K562 (cell line): ENCODE data around the gene CEL. TPM values are rescaled to one million over a fixed set of nuclear protein-coding genes. Genes with fewer than 3 reads are reported as not detected.

ENCODE experiments used
- ATAC-seq: fragments of 200-7000 bp; cut with Tn5 transposase; 3 replicates; pipeline ENCODE4 v1.9.1; 2020; ENCODE audit warnings: moderate library complexity
- BruUV-seq: library from RNA; stranded (reverse); fragments of 400-500 nt; replicated peaks from 2 replicates; lab custom pipeline; 2021; lab: Mats Ljungman, UMichigan
- CTCF ChIA-PET: fragments of 300-600 bp; formaldehyde crosslinking; extraction: SDS; loops from one replicate; lab custom pipeline; 2021; ENCODE audit warnings: low intra/inter-chr PET ratio; lab: Yijun Ruan, JAX
- POLR2A ChIA-PET: fragments of 300-600, 350-650 bp; sonication (Branson Sonifier 250); formaldehyde crosslinking; extraction: SDS; loops from one replicate; lab custom pipeline; 2021; ENCODE audit warnings: antibody characterized with exemption, inconsistent platforms; lab: Yijun Ruan, JAX
- DNase-seq, 4 experiments: peaks; one replicate each; pipeline versions ENCODE4 v3.0.0 to v3.0.0-alpha.2; 2011 to 2018; ENCODE audit warnings: low spot score in 3 of 4, mixed read lengths in 3 of 4; ENCODE audit errors: extremely low read depth in 1 of 4
- FAIRE-seq: peaks from 2 replicates; lab custom pipeline; 2011; peaks lifted over from hg19 to GRCh38; lab: Jason Lieb, UNC
- H2AFZ ChIP-seq: 2 replicates; pipeline ENCODE4 v1.6.0; 2011; ENCODE audit warnings: low read depth, low read length, control low read depth, inconsistent platforms
- H3K27ac ChIP-seq: fragments of 200-600 bp; 3 replicates; pipeline ENCODE4 v1.8.0; 2011; ENCODE audit warnings: low read depth, mild to moderate bottlenecking, control low read depth, inconsistent platforms, low read length, moderate library complexity, mixed read lengths; ENCODE audit errors: extremely low read depth
- H3K27me3 ChIP-seq, 2 experiments: fragments of 300-600 bp in 1 of 2; 2 replicates in 1 of 2; 3 replicates in 1 of 2; pipeline versions ENCODE4 v1.6.0 to v1.8.0; 2011; ENCODE audit warnings: inconsistent platforms in 2 of 2, low read length in 2 of 2, mild to moderate bottlenecking in 1 of 2, mixed read lengths in 1 of 2, moderate library complexity in 1 of 2; ENCODE audit not compliant: control insufficient read depth in 2 of 2, insufficient read depth in 2 of 2
- H3K36me3 ChIP-seq: fragments of 300-600 bp; 3 replicates; pipeline ENCODE4 v1.8.0; 2011; ENCODE audit warnings: mild to moderate bottlenecking, low read length, inconsistent platforms; ENCODE audit not compliant: control insufficient read depth, insufficient read depth
- H3K4me1 ChIP-seq, 2 experiments: fragments of 200-600 bp in 1 of 2; replicated peaks in 1 of 2; 2 replicates in 1 of 2; 3 replicates in 1 of 2; pipeline versions ENCODE4 v1.5.1 to v1.8.0; 2011; ENCODE audit warnings: inconsistent platforms in 2 of 2, low read length in 2 of 2, mild to moderate bottlenecking in 1 of 2, mixed read lengths in 1 of 2, moderate library complexity in 1 of 2; ENCODE audit not compliant: control insufficient read depth in 2 of 2, insufficient read depth in 2 of 2
- H3K4me2 ChIP-seq: 2 replicates; pipeline ENCODE4 v1.6.1; 2011; ENCODE audit warnings: low read length, control low read depth, inconsistent platforms, mixed read lengths; ENCODE audit not compliant: insufficient read depth
- H3K4me3 ChIP-seq: fragments of 200-600 bp; sonication (generic), shearing (Covaris generic); 2 replicates; pipeline ENCODE4 v1.5.1; 2016; ENCODE audit warnings: control low read depth, inconsistent platforms
- H3K79me2 ChIP-seq: fragments of 200-600 bp; 3 replicates; pipeline ENCODE4 v1.8.0; 2011; ENCODE audit warnings: low read length, inconsistent platforms; ENCODE audit not compliant: control insufficient read depth, insufficient read depth
- H3K9ac ChIP-seq, 2 experiments: 2 replicates each; pipeline versions ENCODE4 v1.6.0 to v1.6.1; 2011; ENCODE audit warnings: low read depth in 2 of 2, low read length in 2 of 2, control low read depth in 1 of 2, inconsistent platforms in 1 of 2, mild to moderate bottlenecking in 1 of 2, mixed read lengths in 1 of 2; ENCODE audit not compliant: insufficient read depth in 1 of 2
- H3K9me1 ChIP-seq: one replicate; pipeline ENCODE4 v1.6.0; 2011; ENCODE audit warnings: inconsistent platforms, mild to moderate bottlenecking, low read length, moderate library complexity; ENCODE audit not compliant: control insufficient read depth, insufficient read depth
- H3K9me3 ChIP-seq: replicated peaks from 2 replicates; pipeline ENCODE4 v1.5.1; 2011; ENCODE audit warnings: low read depth, low read length, inconsistent platforms; ENCODE audit not compliant: control insufficient read depth, insufficient read depth
- H4K20me1 ChIP-seq: replicated peaks from 2 replicates; pipeline ENCODE4 v1.6.1; 2011; ENCODE audit warnings: low read length, inconsistent platforms, mixed read lengths; ENCODE audit not compliant: control insufficient read depth, insufficient read depth
- CBX2 ChIP-seq: fragments of 200-600 bp; sonication (generic); IDR thresholded peaks from one replicate; pipeline ENCODE4 v1.6.1; 2012; ENCODE audit warnings: mild to moderate bottlenecking, low read length, inconsistent platforms; ENCODE audit not compliant: insufficient read depth, poor library complexity, severe bottlenecking
- CHD4 ChIP-seq: fragments of 200-600 bp; sonication (generic); IDR thresholded peaks from 3 replicates; pipeline ENCODE4 v1.6.1; 2012; ENCODE audit warnings: low read depth, mild to moderate bottlenecking, mixed read lengths, low read length, inconsistent platforms; ENCODE audit not compliant: insufficient read depth, insufficient replicate concordance, poor library complexity, severe bottlenecking
- CREM ChIP-seq: IDR thresholded peaks from 2 replicates; pipeline ENCODE4 v1.6.1; 2014; ENCODE audit warnings: antibody characterized with exemption, low read depth
- DIDO1 ChIP-seq: fragments of 450-650 bp; IDR thresholded peaks from 2 replicates; pipeline ENCODE4 v1.6.1; 2016; ENCODE audit warnings: low read depth, missing biosample characterization, missing genetic modification characterization
- DNMT1 ChIP-seq: fragments of 450-650 bp; IDR thresholded peaks from 2 replicates; pipeline ENCODE4 v1.6.1; 2016; ENCODE audit warnings: antibody characterized with exemption, mild to moderate bottlenecking
- FOXJ3 ChIP-seq: sonication (generic); formaldehyde crosslinking; IDR thresholded peaks from 2 replicates; pipeline ENCODE4 v1.4.0; 2020; ENCODE audit warnings: mild to moderate bottlenecking, missing genetic modification reagents
- FUS ChIP-seq: fragments of 200-400 bp; formaldehyde crosslinking; optimal IDR thresholded peaks from 2 replicates; pipeline ENCODE3; 2017; ENCODE audit warnings: low read depth, low read length
- GTF2E2 ChIP-seq: fragments of 200-800 bp; sonication (Bioruptor generic); IDR thresholded peaks from 2 replicates; pipeline ENCODE4 v1.6.1; 2016; ENCODE audit warnings: missing genetic modification characterization, missing compliant biosample characterization
- HNRNPH1 ChIP-seq: fragments of 200-400 bp; formaldehyde crosslinking; optimal IDR thresholded peaks from 2 replicates; pipeline ENCODE3; 2017; ENCODE audit warnings: low read depth, mild to moderate bottlenecking, low read length, moderate library complexity
- MCM2 ChIP-seq: fragments of 450-650 bp; IDR thresholded peaks from 2 replicates; pipeline ENCODE4 v1.6.1; 2017; ENCODE audit warnings: low read depth, mild to moderate bottlenecking
- MCM3 ChIP-seq: fragments of 450-650 bp; IDR thresholded peaks from 2 replicates; pipeline ENCODE4 v1.6.1; 2016
- PRMT5 ChIP-seq: sonication (generic); formaldehyde crosslinking; IDR thresholded peaks from 2 replicates; pipeline ENCODE4 v1.5.0; 2020; ENCODE audit warnings: missing genetic modification reagents
- SETDB1 ChIP-seq: IDR thresholded peaks from one replicate; pipeline ENCODE4 v1.6.1; 2012; ENCODE audit warnings: low read length, control low read depth, inconsistent platforms
- SMAD3 ChIP-seq: fragments of 450-650 bp; formaldehyde crosslinking; conservative IDR thresholded peaks from 2 replicates; pipeline ENCODE4 v1.4.0; 2020; ENCODE audit warnings: mild to moderate bottlenecking
- SP1 ChIP-seq: sonication (generic); formaldehyde crosslinking; IDR thresholded peaks from 2 replicates; pipeline ENCODE4 v1.8.1; 2022; ENCODE audit warnings: mild to moderate bottlenecking, missing genetic modification reagents
- TGIF2 ChIP-seq: sonication (generic); formaldehyde crosslinking; IDR thresholded peaks from 2 replicates; pipeline ENCODE4 v1.8.1; 2022; ENCODE audit warnings: mild to moderate bottlenecking, missing genetic modification reagents, moderate library complexity
- TRIM28 ChIP-seq: fragments of 450-650 bp; IDR thresholded peaks from 2 replicates; pipeline ENCODE4 v1.6.1; 2017
- ZNF146 ChIP-seq: IDR thresholded peaks from one replicate; pipeline ENCODE4 v1.6.1; 2018; ENCODE audit warnings: missing compliant biosample characterization; ENCODE audit not compliant: unreplicated experiment
- WGBS: fragments of 100-300 bp; shearing (Covaris generic); methylation state at CpG from one replicate; pipeline ENCODE4 v1.1.6; 2016; ENCODE audit warnings: low coverage, mixed read lengths; ENCODE audit not compliant: insufficient coverage; ENCODE audit errors: missing lambda C conversion rate; 5-methylcytosine and 5-hydroxymethylcytosine counted together
- in situ Hi-C: fragments of 300-500 bp; cut with MboI; formaldehyde crosslinking; loops from 4 replicates; pipeline ENCODE4 v1.15.0; 2018; ENCODE audit warnings: inconsistent platforms, mixed read lengths
- intact Hi-C: fragments of 100-400 bp; cut with micrococcal nuclease; formaldehyde crosslinking; loops from 2 replicates; pipeline ENCODE4 v1.14.2; 2022
- polyA plus RNA-seq, 8 experiments: library from polyadenylated mRNA; depleted of rRNA in 4 of 8; stranded (reverse) in 5 of 8; unstranded in 3 of 8; fragments of >200 nt; fragmentation: Nextera tagmentation in 2 of 8; fragmentation: Illumina TruSeq in 1 of 8; extraction: Ambion mirVana in 2 of 8; extraction: Trizol in 1 of 8; gene quantifications; 2 replicates each; pipeline versions ENCODE4 v1.2.1 to v1.2.3, GENCODE V29; 2011 to 2014; ENCODE audit warnings: inconsistent platforms in 1 of 8, missing spikeins in 1 of 8
- total RNA-seq, 7 experiments: library from RNA; depleted of rRNA in 6 of 7; stranded (reverse); fragments of >200 nt in 6 of 7; fragmentation: Illumina TruSeq in 2 of 7; extraction: Trizol in 2 of 7; gene quantifications; 2 replicates each; pipeline versions ENCODE4 v1.2.1 to v1.2.3, GENCODE V29; 2011 to 2021; ENCODE audit warnings: low replicate concordance in 1 of 7
- TF ChIP-seq, protein P1 (sequence below): sonication (generic); formaldehyde crosslinking; IDR thresholded peaks from 2 replicates; pipeline ENCODE4 v1.8.1; 2023; ENCODE audit warnings: mild to moderate bottlenecking, missing genetic modification reagents

The CEL gene
- total and polyA plus RNA-seq, 9 of the 15 experiments (the other 6 are each of a cell fraction or from before 2014, with no cell fraction given), result 0.09 to 3.0 (median 0.51) TPM; not detected in 2

DNA sequence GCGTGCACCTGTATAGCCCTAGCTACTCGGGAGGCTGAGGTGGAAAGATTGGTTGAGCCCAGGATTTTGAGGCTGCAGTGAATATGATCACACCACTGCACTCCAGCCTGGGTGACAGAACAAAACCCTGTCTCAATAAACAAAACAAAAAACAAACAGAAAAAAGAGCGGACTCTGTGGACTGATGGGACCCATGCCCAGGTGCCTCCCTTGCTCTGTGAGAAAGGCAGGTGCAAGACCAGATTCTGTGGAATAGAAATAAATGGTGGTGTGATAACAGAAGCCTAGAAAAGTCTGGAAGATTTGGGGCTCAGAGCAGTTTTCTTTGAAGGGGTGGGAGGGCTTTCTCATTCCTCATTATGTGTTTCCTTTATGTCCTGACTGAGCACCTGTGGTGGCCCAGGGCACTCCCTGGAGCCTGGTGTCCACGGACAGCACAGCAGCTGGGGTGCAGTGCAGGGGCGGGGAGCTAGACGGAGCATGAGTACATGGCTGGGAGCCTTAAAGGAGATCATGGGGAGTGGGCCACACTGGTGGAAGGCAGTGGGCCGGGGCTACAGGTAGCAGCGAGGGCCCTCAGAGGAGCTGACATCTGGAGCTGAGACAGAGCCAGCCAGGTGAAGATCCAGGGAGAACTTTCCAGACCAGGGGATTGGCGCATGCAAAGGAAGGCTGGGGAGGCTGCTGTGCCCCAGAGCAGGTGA is 15.4 kb upstream of the CEL start:
- TF ChIP-seq MCM3 (no peak), PRMT5 (CRISPR knock-in tag) (no peak), HNRNPH1 (no peak), CHD4 (no peak), TGIF2 (CRISPR knock-in tag) (no peak), DNMT1 (no peak), SETDB1 (no peak), SMAD3 (CRISPR knock-in tag) (no peak), ZNF146 (CRISPR knock-in tag) (no peak), CBX2 (no peak), CREM (no peak), GTF2E2 (no peak), FOXJ3 (CRISPR knock-in tag) (no peak), DIDO1 (tag) (no peak), TRIM28 (no peak), MCM2 (no peak), SP1 (CRISPR knock-in tag) (no peak), FUS (no peak)
- TF ChIP-seq, protein P1, sequence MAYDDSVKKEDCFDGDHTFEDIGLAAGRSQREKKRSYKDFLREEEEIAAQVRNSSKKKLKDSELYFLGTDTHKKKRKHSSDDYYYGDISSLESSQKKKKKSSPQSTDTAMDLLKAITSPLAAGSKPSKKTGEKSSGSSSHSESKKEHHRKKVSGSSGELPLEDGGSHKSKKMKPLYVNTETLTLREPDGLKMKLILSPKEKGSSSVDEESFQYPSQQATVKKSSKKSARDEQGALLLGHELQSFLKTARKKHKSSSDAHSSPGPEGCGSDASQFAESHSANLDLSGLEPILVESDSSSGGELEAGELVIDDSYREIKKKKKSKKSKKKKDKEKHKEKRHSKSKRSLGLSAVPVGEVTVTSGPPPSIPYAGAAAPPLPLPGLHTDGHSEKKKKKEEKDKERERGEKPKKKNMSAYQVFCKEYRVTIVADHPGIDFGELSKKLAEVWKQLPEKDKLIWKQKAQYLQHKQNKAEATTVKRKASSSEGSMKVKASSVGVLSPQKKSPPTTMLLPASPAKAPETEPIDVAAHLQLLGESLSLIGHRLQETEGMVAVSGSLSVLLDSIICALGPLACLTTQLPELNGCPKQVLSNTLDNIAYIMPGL (CRISPR knock-in tag), result no peak
- DNase-seq (no peak), ATAC-seq (no peak), FAIRE-seq (no peak)
- Histone ChIP-seq H3K9ac (no peak overlapping the region; a peak in 1 of 4 replicates), H2AFZ (no peak overlapping the region), H3K9me3 (no peaks in the 10 kb centered on the region), H3K4me3 (no peak overlapping the region), H3K79me2 (peaks cover 7% of the 10 kb centered on the region), H3K27ac (no peak overlapping the region), H3K9me1 (no peaks in the 10 kb centered on the region), H3K4me2 (no peak overlapping the region), H3K4me1 (peaks cover 0 to 9% of the 10 kb centered on the region in 2 experiments; a peak in 2 of 5 replicates), H3K27me3 (no peaks in the 10 kb centered on the region), H3K36me3 (peaks cover 95% of the 10 kb centered on the region), H4K20me1 (0 out of 2 replicates have a peak, but pooled peaks cover 11% of the 10 kb centered on the region)
- in situ Hi-C loops (no loop called here), intact Hi-C loops (no loop called here)
- 93% methylated on average over 9 of the region's 9 CpGs for WGBS
- no TSS peak for BruUV-seq
- CTCF ChIA-PET, result no interaction called here
- POLR2A ChIA-PET, result interaction anchor here (0.8 kb wide), 1 partner anchor 16 kb away, joined by 4 read pairs; no protein-coding TSS in a partner anchor
